ENCODE data around the gene PLEKHG2. TPM values are rescaled to one million over a fixed set of nuclear protein-coding genes. Genes with fewer than 3 reads are reported as not detected.

PLEKHG2 gene
- total and polyA plus RNA-seq, 9 of the 15 experiments (the other 6 are each of a cell fraction or from before 2014, with no cell fraction given) = 0.98 to 45.7 (median 9.8) TPM

DNA sequence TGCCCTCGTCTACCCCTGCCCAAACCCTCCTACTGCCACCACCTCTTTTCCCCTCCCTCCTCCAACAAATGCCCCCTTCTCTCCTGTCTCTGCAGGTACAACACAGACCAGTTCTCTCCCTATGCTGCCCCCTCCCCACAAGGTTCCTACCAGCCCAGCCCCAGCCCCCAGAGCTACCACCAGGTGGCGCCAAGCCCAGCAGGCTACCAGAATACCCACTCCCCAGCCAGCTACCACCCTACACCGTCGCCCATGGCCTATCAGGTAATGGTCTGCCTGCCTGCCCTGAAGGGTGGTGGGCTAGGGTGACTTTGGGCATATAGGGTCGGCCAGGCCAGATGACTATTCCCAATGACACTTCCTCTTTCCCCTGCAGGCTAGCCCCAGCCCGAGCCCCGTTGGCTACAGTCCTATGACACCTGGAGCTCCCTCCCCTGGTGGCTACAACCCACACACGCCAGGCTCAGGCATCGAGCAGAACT, 61.7 kb downstream of the PLEKHG2 start:
- Histone ChIP-seq H4K20me1 (replicated peaks; ENCODE audit: control insufficient read depth, insufficient read depth, low read length) (no peaks in the 10 kb centered on the region; the same call in 1 of the 2 replicates), H3K4me2 (ENCODE audit: insufficient read depth, low read length) (no peak overlapping the region), H3K9me1 (ENCODE audit: control insufficient read depth, insufficient read depth, low read length) (no peaks in the 10 kb centered on the region), H2AFZ (ENCODE audit: low read depth, low read length) (no peak overlapping the region), H3K4me3 (no peak overlapping the region), H3K9me3 (replicated peaks; ENCODE audit: control insufficient read depth, insufficient read depth, low read depth, low read length) (no peaks in the 10 kb centered on the region), H3K27ac (ENCODE audit: extremely low read depth, low read depth, low read length) (no peak overlapping the region), H3K79me2 (ENCODE audit: control insufficient read depth, insufficient read depth, low read length) (no peaks in the 10 kb centered on the region), H3K27me3 (ENCODE audit: control insufficient read depth in 2 of 2, insufficient read depth in 2 of 2, low read length in 2 of 2) (no peaks in the 10 kb centered on the region), H3K36me3 (ENCODE audit: control insufficient read depth, insufficient read depth, low read length) (peaks cover 77% of the 10 kb centered on the region), H3K9ac (ENCODE audit: insufficient read depth in 1 of 2, low read depth in 2 of 2, low read length in 2 of 2) (no peak overlapping the region), H3K4me1 (replicated peaks in 1 of 2; ENCODE audit: control insufficient read depth in 2 of 2, insufficient read depth in 2 of 2, low read length in 2 of 2) (peaks cover 4 to 16% of the 10 kb centered on the region in 2 experiments; a peak in 2 of 5 replicates)
- intact Hi-C loops (cut with micrococcal nuclease) = loop anchor here (2.0 kb wide), 1 partner anchor 59 kb away; the partner anchor contains the start of gene EID2B
- in situ Hi-C loops (cut with MboI) = no loop called here
- peak; percentile 93 for ATAC-seq
- ChIA-PET CTCF (ENCODE audit: low intra/inter-chr PET ratio) (interaction anchor here (0.6 to 2.0 kb wide), 3 partner anchors 58 to 1727 kb away, joined by 3 to 12 read pairs (median 3); partner anchors contain the start of gene EID2B), POLR2A (interaction anchor here (0.7 to 1.1 kb wide), 2 partner anchors 20 to 59 kb away, joined by 3 to 4 read pairs; no protein-coding TSS in a partner anchor)
- peak; percentile 11 for FAIRE-seq
- DNase-seq (ENCODE audit: extremely low read depth in 1 of 4, low spot score in 3 of 4) = peak; percentile 69 to 74 (median 72)
- BruUV-seq (replicated peaks) = no TSS peak
- WGBS (ENCODE audit: insufficient coverage, low coverage, missing lambda C conversion rate) = 57% methylated on average over 9 of the region's 9 CpGs
- peak; percentile 34 to 58 for TF ChIP-seq RAD21 (CRISPR knock-in tag; conservative IDR thresholded peaks at IDR 0.05 in 1 of 2, IDR thresholded peaks at IDR 0.05 in 1 of 2)
- TF ChIP-seq BRCA1 (IDR thresholded peaks at IDR 0.05) = no peak
- TF ChIP-seq BRCA1 (CRISPR knock-in tag; IDR thresholded peaks at IDR 0.05) = no peak
- TF ChIP-seq, protein P1, sequence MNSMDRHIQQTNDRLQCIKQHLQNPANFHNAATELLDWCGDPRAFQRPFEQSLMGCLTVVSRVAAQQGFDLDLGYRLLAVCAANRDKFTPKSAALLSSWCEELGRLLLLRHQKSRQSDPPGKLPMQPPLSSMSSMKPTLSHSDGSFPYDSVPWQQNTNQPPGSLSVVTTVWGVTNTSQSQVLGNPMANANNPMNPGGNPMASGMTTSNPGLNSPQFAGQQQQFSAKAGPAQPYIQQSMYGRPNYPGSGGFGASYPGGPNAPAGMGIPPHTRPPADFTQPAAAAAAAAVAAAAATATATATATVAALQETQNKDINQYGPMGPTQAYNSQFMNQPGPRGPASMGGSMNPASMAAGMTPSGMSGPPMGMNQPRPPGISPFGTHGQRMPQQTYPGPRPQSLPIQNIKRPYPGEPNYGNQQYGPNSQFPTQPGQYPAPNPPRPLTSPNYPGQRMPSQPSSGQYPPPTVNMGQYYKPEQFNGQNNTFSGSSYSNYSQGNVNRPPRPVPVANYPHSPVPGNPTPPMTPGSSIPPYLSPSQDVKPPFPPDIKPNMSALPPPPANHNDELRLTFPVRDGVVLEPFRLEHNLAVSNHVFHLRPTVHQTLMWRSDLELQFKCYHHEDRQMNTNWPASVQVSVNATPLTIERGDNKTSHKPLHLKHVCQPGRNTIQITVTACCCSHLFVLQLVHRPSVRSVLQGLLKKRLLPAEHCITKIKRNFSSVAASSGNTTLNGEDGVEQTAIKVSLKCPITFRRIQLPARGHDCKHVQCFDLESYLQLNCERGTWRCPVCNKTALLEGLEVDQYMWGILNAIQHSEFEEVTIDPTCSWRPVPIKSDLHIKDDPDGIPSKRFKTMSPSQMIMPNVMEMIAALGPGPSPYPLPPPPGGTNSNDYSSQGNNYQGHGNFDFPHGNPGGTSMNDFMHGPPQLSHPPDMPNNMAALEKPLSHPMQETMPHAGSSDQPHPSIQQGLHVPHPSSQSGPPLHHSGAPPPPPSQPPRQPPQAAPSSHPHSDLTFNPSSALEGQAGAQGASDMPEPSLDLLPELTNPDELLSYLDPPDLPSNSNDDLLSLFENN (IDR thresholded peaks at IDR 0.05; ENCODE audit: low read depth in 2 of 2, low read length in 2 of 2) = no peak
- peak; percentile 14; the same call in 1 of the 2 replicates for TF ChIP-seq HDGF (IDR thresholded peaks at IDR 0.05)
- TF ChIP-seq, protein P2, sequence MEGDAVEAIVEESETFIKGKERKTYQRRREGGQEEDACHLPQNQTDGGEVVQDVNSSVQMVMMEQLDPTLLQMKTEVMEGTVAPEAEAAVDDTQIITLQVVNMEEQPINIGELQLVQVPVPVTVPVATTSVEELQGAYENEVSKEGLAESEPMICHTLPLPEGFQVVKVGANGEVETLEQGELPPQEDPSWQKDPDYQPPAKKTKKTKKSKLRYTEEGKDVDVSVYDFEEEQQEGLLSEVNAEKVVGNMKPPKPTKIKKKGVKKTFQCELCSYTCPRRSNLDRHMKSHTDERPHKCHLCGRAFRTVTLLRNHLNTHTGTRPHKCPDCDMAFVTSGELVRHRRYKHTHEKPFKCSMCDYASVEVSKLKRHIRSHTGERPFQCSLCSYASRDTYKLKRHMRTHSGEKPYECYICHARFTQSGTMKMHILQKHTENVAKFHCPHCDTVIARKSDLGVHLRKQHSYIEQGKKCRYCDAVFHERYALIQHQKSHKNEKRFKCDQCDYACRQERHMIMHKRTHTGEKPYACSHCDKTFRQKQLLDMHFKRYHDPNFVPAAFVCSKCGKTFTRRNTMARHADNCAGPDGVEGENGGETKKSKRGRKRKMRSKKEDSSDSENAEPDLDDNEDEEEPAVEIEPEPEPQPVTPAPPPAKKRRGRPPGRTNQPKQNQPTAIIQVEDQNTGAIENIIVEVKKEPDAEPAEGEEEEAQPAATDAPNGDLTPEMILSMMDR (IDR thresholded peaks at IDR 0.05 in 2 of 3, conservative IDR thresholded peaks at IDR 0.05 in 1 of 3; ENCODE audit: insufficient read depth in 2 of 3, low read depth in 1 of 3, low read length in 3 of 3) = peak; percentile 75 to 83 (median 82)
- TF ChIP-seq, protein P3, sequence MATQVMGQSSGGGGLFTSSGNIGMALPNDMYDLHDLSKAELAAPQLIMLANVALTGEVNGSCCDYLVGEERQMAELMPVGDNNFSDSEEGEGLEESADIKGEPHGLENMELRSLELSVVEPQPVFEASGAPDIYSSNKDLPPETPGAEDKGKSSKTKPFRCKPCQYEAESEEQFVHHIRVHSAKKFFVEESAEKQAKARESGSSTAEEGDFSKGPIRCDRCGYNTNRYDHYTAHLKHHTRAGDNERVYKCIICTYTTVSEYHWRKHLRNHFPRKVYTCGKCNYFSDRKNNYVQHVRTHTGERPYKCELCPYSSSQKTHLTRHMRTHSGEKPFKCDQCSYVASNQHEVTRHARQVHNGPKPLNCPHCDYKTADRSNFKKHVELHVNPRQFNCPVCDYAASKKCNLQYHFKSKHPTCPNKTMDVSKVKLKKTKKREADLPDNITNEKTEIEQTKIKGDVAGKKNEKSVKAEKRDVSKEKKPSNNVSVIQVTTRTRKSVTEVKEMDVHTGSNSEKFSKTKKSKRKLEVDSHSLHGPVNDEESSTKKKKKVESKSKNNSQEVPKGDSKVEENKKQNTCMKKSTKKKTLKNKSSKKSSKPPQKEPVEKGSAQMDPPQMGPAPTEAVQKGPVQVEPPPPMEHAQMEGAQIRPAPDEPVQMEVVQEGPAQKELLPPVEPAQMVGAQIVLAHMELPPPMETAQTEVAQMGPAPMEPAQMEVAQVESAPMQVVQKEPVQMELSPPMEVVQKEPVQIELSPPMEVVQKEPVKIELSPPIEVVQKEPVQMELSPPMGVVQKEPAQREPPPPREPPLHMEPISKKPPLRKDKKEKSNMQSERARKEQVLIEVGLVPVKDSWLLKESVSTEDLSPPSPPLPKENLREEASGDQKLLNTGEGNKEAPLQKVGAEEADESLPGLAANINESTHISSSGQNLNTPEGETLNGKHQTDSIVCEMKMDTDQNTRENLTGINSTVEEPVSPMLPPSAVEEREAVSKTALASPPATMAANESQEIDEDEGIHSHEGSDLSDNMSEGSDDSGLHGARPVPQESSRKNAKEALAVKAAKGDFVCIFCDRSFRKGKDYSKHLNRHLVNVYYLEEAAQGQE (IDR thresholded peaks at IDR 0.05; ENCODE audit: borderline replicate concordance) = peak; percentile 26
- TF ChIP-seq, protein P3 (CRISPR knock-in tag; IDR thresholded peaks at IDR 0.05; ENCODE audit: low read depth) = no peak
